ENCODE data around the gene KLF18.

The KLF18 gene

DNA sequence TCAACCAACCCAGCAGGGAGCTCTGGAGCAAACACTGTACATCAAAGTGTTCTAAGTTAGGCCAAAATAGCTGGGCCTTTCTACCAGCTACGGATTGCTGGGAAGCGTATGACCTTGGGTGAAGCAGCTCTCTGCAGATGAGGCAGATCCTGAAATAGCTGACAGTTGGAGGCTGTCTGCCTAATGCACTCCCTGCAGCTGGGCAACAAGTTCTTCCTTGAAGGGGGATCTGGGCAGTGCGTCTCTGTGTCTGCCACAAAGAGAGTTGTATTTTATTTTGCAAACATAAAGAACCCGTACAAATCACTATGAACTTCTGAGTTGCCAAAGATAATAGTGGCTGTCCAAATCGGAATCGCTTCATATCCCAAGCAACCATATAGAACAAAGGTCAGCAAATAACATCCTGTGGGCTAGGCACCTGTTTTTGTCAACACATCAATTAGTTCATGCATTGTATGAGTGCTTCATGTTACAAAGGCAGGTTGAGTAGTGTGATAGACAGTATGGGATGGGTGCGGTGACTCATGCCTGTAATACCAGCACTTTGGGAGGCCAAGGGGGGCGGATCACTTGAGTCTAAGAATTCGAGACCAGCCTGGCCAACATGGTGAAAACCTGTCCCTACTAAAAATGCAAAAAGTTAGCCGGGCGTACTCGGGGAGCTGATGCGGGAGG, 51.9 kb downstream of the KLF18 start:
- intact Hi-C loops (cut with DNase I): no loop called here
- no peak for DNase-seq

All from head of caudate nucleus (tissue), 42 donors.